Effector memory CD4-positive, alpha-beta T cell (primary cell): ENCODE measurements around the gene TTC12.

Experiments
- DNase-seq, 3 donors: peaks; one replicate each; pipeline ENCODE4 v3.0.0-alpha.2; 2020
- H3K27ac ChIP-seq: 2 replicates; pipeline ENCODE4 v1.7.0; 2013; ENCODE audit warnings: mild to moderate bottlenecking, low read length, moderate library complexity; ENCODE audit not compliant: insufficient read depth, poor library complexity, severe bottlenecking
- H3K27me3 ChIP-seq: replicated peaks from 2 replicates; pipeline ENCODE4 v1.7.0; 2013; ENCODE audit warnings: mild to moderate bottlenecking, low read length; ENCODE audit not compliant: insufficient read depth, control insufficient read depth, poor library complexity, severe bottlenecking
- H3K36me3 ChIP-seq: 2 replicates; pipeline ENCODE4 v1.7.0; 2013; ENCODE audit warnings: mild to moderate bottlenecking, low read length, moderate library complexity; ENCODE audit not compliant: control insufficient read depth, insufficient read depth
- H3K4me1 ChIP-seq: 2 replicates; pipeline ENCODE4 v1.7.0; 2013; ENCODE audit warnings: low read length, mild to moderate bottlenecking; ENCODE audit not compliant: control insufficient read depth, insufficient read depth, poor library complexity, severe bottlenecking
- H3K4me3 ChIP-seq: 2 replicates; pipeline ENCODE4 v1.7.0; 2013; ENCODE audit warnings: low read length, low read depth, mild to moderate bottlenecking; ENCODE audit not compliant: insufficient read depth, poor library complexity, severe bottlenecking
- H3K9me3 ChIP-seq: 2 replicates; pipeline ENCODE4 v1.7.0; 2013; ENCODE audit warnings: mild to moderate bottlenecking, low read length, moderate library complexity; ENCODE audit not compliant: control insufficient read depth
- total RNA-seq, 3 donors: gene quantifications; one replicate each; lab custom pipeline; 2026; lab: John Stamatoyannopoulos, UW

The TTC12 gene, protein sequence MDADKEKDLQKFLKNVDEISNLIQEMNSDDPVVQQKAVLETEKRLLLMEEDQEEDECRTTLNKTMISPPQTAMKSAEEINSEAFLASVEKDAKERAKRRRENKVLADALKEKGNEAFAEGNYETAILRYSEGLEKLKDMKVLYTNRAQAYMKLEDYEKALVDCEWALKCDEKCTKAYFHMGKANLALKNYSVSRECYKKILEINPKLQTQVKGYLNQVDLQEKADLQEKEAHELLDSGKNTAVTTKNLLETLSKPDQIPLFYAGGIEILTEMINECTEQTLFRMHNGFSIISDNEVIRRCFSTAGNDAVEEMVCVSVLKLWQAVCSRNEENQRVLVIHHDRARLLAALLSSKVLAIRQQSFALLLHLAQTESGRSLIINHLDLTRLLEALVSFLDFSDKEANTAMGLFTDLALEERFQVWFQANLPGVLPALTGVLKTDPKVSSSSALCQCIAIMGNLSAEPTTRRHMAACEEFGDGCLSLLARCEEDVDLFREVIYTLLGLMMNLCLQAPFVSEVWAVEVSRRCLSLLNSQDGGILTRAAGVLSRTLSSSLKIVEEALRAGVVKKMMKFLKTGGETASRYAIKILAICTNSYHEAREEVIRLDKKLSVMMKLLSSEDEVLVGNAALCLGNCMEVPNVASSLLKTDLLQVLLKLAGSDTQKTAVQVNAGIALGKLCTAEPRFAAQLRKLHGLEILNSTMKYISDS
- 16.1 to 27.1 (median 19.6) reads per million in 3 donors for total RNA-seq

DNA sequence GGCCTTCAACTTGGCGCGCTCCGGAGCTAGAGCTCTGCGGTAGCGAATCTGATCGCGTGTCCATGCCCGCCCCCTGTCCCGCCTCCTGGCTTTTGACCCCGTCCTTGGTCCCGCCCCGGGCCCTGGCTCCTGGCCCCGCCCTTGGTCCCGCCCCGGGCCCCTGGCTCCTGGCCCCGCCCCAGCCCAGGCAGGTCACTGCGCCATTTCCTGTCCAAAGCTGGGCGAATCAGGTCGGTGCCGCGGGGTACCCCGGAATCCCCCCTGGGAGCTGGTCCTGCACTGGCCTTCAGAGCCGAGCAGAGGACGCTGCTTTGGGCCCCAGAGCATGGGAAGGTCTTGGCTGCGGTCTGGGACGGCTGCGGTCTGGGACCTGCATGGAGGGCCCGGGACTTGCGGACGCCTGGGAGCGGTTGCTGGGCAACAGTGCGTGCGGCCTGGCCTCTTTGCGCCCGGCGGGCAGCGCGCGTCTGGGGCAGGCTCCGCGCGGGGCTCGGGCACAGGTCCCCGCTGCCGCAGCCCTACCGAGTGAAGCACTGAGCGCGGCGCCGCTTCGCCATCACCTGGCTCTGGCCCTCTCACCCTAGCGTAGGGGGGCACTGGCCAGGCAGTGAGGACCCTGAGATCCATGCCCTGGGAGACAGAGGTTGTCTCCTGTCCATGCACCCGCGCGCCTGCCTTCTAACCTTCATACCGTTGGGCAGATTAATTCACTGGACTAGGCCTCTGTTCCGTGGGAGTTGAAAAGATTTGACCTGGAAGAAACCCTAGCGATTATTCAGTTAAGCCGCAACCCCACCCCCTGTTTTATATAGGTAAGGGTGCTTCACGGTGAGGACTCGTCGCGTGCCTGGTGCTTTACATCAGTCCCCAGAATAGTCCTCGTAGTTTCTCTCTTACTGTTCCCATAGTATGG is at the start of gene TTC12:
Gene TTC12, plus strand, starts transcription at position 195 of the 913 bp plus-strand sequence. CDS start 1,675 bp downstream, outside the sequence.
- H3K4me1 ChIP-seq, result peaks cover 11% of the 10 kb centered on the region
- peak; percentile 85 to 87 (median 85) for DNase-seq
- peaks cover 4% of the 10 kb centered on the region for H3K36me3 ChIP-seq
- peak within 1 kb of the TSS; percentile 63 for H3K4me3 ChIP-seq
- H3K27ac ChIP-seq, result peak within 1 kb of the TSS; percentile 79
- no peaks in the 10 kb centered on the region for H3K9me3 ChIP-seq
- no peaks in the 10 kb centered on the region for H3K27me3 ChIP-seq

DNA sequence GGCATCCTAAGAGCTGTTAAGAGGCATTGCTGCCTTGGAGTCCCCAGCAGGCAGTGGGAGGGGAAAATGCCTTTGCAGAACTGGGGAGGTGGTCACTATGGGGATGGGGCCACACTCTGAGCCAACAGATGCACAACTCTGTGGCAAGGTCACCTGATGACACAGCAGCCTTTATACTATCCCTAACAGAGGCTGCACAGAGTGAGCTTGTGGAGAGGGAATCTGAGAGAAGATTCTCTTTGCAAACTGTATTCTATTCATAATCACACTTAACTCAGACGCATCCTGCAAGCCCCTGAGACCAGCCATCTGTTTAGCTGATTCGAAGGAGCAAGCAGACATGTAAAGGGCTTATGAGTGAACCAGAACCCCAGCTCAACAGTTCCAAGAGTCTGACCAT is 49.0 kb upstream of the TTC12 start:
- no peak overlapping the region for H3K27ac ChIP-seq
- no peaks in the 10 kb centered on the region for H3K27me3 ChIP-seq
- no peaks in the 10 kb centered on the region for H3K36me3 ChIP-seq
- no peak overlapping the region for H3K4me3 ChIP-seq
- H3K9me3 ChIP-seq, result no peaks in the 10 kb centered on the region
- no peaks in the 10 kb centered on the region for H3K4me1 ChIP-seq
- DNase-seq, result no peak

DNA sequence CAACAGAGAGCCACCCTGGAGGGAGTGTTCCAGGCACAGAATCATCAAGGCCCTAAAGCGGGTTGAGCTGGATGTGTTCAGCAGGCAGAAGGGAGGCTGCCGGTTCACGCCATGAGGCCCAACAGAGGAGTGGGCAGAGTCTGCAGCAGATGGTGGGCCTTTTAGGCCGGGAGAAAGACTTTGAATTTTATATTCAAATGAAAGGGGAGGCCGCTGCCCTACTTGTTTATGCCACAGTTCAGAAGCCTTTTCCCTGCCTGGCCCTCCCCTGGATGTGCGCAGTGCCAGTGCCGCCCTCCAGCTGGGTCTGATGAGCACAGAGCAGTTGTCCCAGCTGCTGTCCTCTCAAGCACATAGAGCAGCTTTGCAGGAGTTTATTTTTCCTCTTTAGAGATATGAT is 46.9 kb upstream of the TTC12 start:
- H3K36me3 ChIP-seq, result no peaks in the 10 kb centered on the region
- H3K27me3 ChIP-seq, result no peaks in the 10 kb centered on the region
- no peak for DNase-seq
- H3K9me3 ChIP-seq, result no peaks in the 10 kb centered on the region
- H3K4me3 ChIP-seq, result no peak overlapping the region
- H3K27ac ChIP-seq, result no peak overlapping the region
- no peaks in the 10 kb centered on the region for H3K4me1 ChIP-seq

DNA sequence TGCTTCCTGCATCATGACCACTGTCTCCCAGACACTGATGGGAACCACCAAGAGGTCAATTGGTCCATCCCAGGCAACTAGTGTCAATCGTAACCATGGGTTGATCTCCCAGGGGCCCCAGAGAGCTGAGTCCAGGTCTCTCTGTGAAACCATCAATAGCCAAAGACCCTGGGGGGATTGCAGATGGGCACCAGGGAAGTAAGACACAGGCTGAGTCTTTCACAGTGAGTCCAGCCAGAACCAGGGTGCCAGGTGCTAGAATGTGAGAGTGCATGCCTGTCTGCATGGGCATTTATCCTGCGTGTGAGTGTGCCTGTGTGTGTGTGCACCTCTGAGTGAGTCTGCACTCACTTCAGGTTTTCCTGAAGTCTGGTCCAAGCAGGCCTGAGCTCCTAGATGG is 45.3 kb upstream of the TTC12 start:
- H3K4me3 ChIP-seq, result no peak overlapping the region
- no peaks in the 10 kb centered on the region for H3K27me3 ChIP-seq
- no peaks in the 10 kb centered on the region for H3K9me3 ChIP-seq
- no peaks in the 10 kb centered on the region for H3K4me1 ChIP-seq
- no peaks in the 10 kb centered on the region for H3K36me3 ChIP-seq
- no peak for DNase-seq
- H3K27ac ChIP-seq, result no peak overlapping the region

DNA sequence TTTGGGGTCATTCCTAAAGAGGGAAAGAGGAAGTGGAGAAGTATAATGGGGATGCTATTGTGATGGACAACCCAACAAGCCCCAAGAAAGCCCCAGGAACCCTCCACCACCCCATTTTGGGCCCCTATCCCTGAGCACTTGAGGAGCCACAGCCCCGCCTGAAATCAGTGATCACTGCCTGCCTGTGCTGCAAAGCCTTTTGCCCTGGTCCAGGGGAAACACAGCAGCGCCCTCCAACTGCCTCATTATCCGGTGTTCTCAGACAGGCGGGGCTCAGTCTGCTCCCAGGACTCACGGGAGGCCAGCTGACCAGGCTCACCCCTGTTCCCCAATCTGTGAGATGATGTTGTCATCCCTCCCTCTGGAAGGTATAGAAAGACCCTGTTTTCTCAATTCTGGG is 44.7 kb upstream of the TTC12 start:
- Histone ChIP-seq H3K4me1 (no peaks in the 10 kb centered on the region), H3K36me3 (no peaks in the 10 kb centered on the region), H3K27ac (no peak overlapping the region), H3K27me3 (no peaks in the 10 kb centered on the region), H3K4me3 (no peak overlapping the region), H3K9me3 (no peaks in the 10 kb centered on the region)
- no peak for DNase-seq

DNA sequence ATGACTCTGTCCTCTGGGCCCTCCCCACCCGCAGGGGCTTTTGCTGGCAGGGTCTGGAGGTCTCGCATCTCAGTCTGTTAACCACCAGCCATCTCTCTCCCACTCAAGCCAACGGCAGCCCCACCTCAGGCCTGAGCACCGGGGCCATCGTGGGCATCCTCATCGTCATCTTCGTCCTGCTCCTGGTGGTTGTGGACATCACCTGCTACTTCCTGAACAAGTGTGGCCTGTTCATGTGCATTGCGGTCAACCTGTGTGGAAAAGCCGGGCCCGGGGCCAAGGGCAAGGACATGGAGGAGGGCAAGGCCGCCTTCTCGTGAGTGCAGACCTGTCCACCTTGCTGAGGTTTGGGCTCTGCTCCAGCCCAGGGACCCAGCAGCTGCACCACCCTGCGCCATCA is 44.3 kb upstream of the TTC12 start:
- H3K4me3 ChIP-seq, result no peak overlapping the region
- H3K4me1 ChIP-seq, result no peaks in the 10 kb centered on the region
- H3K9me3 ChIP-seq, result no peaks in the 10 kb centered on the region
- no peak for DNase-seq
- H3K36me3 ChIP-seq, result no peaks in the 10 kb centered on the region
- no peak overlapping the region for H3K27ac ChIP-seq
- H3K27me3 ChIP-seq, result no peaks in the 10 kb centered on the region

DNA sequence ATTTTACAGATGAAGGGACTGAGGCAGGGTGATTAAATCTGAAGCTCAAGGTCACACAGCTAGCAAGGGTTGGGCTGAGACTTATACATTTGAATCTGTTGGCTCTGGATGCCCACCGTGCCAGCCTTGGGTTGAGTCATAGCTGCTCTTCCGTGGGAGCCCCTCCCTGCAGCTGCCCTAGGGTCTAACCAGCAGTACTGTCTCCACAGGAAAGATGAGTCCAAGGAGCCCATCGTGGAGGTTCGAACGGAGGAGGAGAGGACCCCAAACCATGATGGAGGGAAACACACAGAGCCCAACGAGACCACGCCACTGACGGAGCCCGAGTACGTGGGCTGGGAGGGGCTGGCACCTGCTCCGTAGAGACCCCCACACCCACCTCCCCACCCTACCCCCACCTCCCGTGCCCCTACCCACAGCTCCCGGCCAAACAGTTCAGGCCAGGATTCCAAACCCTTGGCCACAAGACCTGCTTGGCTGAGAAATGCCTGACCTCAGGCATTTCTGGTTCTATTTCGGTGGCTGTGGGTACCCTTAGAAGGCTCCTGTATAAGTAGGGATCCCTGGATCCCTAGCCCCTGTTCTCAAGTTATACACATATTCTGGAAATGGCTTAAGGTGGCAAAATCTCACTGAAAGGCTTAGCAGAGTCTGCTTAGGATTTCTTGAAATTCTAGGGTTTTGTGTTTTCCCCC is 42.7 kb upstream of the TTC12 start:
- no peaks in the 10 kb centered on the region for H3K36me3 ChIP-seq
- no peaks in the 10 kb centered on the region for H3K27me3 ChIP-seq
- H3K4me3 ChIP-seq, result no peak overlapping the region
- no peaks in the 10 kb centered on the region for H3K4me1 ChIP-seq
- no peak overlapping the region for H3K27ac ChIP-seq
- H3K9me3 ChIP-seq, result no peaks in the 10 kb centered on the region
- DNase-seq, result no peak

DNA sequence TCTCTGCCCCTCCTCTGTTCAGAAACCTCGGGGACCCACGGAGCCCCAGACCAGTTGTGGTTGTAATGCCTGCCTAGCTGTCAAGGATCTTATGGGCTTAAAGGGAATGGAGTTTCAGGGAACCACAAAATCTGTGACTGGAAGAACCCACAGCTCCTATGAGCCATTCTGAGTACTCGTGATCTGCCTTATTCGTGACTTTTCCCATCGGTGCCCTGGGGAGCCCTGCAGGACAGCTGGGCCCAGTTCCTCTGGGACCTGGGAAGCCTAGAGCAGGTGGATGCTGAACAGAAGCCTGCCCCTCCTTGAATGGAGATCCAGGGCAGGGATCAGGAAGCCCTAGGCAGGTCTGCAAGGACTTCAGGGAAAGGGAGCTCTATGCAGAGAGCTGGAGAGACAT is 42.1 kb upstream of the TTC12 start:
- no peak overlapping the region for H3K27ac ChIP-seq
- no peaks in the 10 kb centered on the region for H3K4me1 ChIP-seq
- no peak overlapping the region for H3K4me3 ChIP-seq
- no peaks in the 10 kb centered on the region for H3K36me3 ChIP-seq
- DNase-seq, result no peak
- no peaks in the 10 kb centered on the region for H3K9me3 ChIP-seq
- H3K27me3 ChIP-seq, result no peaks in the 10 kb centered on the region

DNA sequence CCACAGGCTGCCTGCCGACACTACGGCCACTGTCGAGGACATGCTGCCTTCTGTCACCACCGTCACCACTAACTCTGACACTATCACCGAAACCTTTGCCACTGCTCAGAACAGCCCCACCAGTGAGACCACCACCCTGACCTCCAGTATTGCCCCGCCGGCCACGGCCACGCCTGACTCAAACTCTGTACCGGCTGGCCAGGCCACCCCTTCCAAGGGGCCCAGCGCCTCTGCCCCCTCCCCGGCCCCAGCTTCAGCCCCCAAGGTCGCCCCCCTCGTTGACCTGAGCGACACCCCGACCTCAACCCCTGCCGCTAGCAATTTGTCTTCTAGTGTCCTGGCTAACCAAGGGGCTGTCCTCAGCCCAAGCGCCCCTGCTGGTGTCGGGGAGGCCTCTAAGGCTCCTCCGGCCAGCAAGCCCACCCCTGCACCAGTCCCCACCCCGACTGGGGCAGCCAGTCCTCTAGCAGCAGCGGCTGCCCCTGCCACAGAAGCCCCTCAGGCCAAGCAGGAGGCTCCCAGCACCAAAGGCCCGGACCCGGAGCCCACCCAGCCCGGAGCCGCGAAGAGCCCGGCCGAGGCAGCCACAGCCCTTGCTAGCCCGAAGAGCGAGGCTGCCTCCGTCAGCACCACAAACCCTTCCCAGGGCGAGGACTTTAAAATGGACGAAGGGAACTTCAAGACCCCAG is 41.3 kb upstream of the TTC12 start:
- no peak overlapping the region for H3K4me3 ChIP-seq
- no peak for DNase-seq

More for the DNA sequence above, 41.3 kb upstream of the TTC12 start:
- Histone ChIP-seq H3K27ac (no peak overlapping the region), H3K4me1 (no peaks in the 10 kb centered on the region), H3K36me3 (no peaks in the 10 kb centered on the region), H3K27me3 (no peaks in the 10 kb centered on the region), H3K9me3 (no peaks in the 10 kb centered on the region)
